Testis (tissue), 2 donors: Measurements from ENCODE around the gene RP9.

Experiments used
- CTCF ChIP-seq, 3 experiments: fragments of 450-650 bp in 2 of 3; fragments of 200-600 bp in 1 of 3; sonication (generic) in 1 of 3; IDR thresholded peaks; one replicate each; pipeline ENCODE4 v1.5.1; 2016 to 2019; ENCODE audit warnings: antibody characterized with exemption in 3 of 3, mild to moderate bottlenecking in 2 of 3, moderate library complexity in 1 of 3
- POLR2A ChIP-seq: fragments of 450-650 bp; IDR thresholded peaks from one replicate; pipeline ENCODE4 v1.6.1; 2017; ENCODE audit warnings: antibody characterized with exemption, mild to moderate bottlenecking, moderate library complexity

DNA sequence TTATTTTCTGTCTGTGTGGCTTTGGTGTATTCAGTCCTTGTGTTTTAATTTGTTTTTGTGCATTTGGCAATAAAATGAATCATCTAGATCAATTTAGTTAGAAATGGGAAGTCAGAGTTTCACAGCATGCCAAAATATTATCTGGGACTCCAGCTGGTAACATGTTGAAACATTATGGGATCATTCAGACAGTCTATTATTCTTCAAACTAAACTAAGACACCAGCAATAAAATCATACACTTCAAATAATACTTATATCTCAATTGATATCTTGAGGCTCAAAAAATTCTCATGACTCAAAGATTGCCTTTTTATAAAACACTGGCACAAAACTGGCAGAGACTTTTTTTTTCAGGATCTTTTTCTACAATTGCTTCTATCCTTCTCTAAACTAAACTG, 5.8 kb upstream of the RP9 start:
- no peak for TF ChIP-seq CTCF (IDR thresholded peaks at IDR 0.05)
- no peak for TF ChIP-seq POLR2A
